SK-N-SH treated with all-trans-retinoic acid at 6 μM for 48 hours (cell line): ENCODE measurements around the gene TARBP1.

Experiments used
- ARNTL ChIP-seq: fragments of 450-650 bp; formaldehyde crosslinking; IDR thresholded peaks from 2 replicates; pipeline ENCODE4 v1.5.0; 2020; ENCODE audit warnings: low read depth, mild to moderate bottlenecking, moderate library complexity, borderline replicate concordance
- BACH2 ChIP-seq: fragments of 250-450 bp; sonication (Bioruptor Pico); IDR thresholded peaks from 2 replicates; pipeline ENCODE4 v1.9.0; 2021; ENCODE audit warnings: mild to moderate bottlenecking, borderline replicate concordance
- CSDC2 ChIP-seq: fragments of 250-450 bp; sonication (Bioruptor Pico); IDR thresholded peaks from 2 replicates; pipeline ENCODE4 v1.5.0; 2020; ENCODE audit warnings: mild to moderate bottlenecking, moderate library complexity
- GLIS3 ChIP-seq: fragments of 250-450 bp; sonication (Bioruptor Pico); IDR thresholded peaks from 2 replicates; pipeline ENCODE4 v1.5.0; 2020; ENCODE audit warnings: mild to moderate bottlenecking, moderate library complexity
- PPARA ChIP-seq: fragments of 250-450 bp; sonication (Bioruptor Pico); IDR thresholded peaks from 2 replicates; pipeline ENCODE4 v1.5.0; 2020; ENCODE audit warnings: mild to moderate bottlenecking, borderline replicate concordance
- RARB ChIP-seq: fragments of 250-450 bp; sonication (Bioruptor Pico); IDR thresholded peaks from 2 replicates; pipeline ENCODE4 v1.8.0; 2021; ENCODE audit warnings: mild to moderate bottlenecking, moderate library complexity
- ZC3H10 ChIP-seq: fragments of 250-450 bp; sonication (Bioruptor Pico); IDR thresholded peaks from 2 replicates; pipeline ENCODE4 v1.5.1; 2021; ENCODE audit warnings: mild to moderate bottlenecking, moderate library complexity
- ZFP30 ChIP-seq: fragments of 450-650 bp; formaldehyde crosslinking; IDR thresholded peaks from 2 replicates; pipeline ENCODE4 v1.5.0; 2022; ENCODE audit warnings: mild to moderate bottlenecking, moderate library complexity
- ZNF70 ChIP-seq: fragments of 450-650 bp; formaldehyde crosslinking; IDR thresholded peaks from 2 replicates; pipeline ENCODE4 v1.5.0; 2020; ENCODE audit warnings: mild to moderate bottlenecking, moderate library complexity
- TF ChIP-seq, protein P1 (sequence below): fragments of 250-450 bp; sonication (Bioruptor Pico); IDR thresholded peaks from 2 replicates; pipeline ENCODE4 v1.8.0; 2020; ENCODE audit warnings: mild to moderate bottlenecking, moderate library complexity, borderline replicate concordance

DNA sequence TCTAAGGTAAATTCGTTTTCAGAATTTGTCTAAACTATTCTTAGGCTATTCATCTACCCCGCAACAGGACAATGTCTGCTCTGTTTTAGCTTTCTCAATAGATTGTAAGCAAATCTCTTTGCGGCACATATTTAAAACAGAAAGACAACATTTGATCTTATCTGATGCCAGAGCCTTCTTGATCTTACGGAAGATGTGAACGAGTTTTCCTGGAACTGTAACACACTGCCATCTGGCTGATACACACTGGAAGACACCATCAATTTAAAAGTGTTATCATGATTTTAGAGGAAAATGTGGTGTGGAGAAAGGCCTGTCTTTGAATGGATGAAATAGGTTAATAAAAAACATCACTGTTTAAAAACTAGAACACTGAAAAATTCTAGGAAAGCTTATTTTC, 69.7 kb downstream of the TARBP1 start:
- TF ChIP-seq ARNTL (no peak), ZNF70 (CRISPR knock-in tag) (no peak), ZC3H10 (no peak), GLIS3 (no peak), ZFP30 (CRISPR knock-in tag) (no peak), RARB (CRISPR knock-in tag) (no peak), CSDC2 (CRISPR knock-in tag) (no peak), PPARA (CRISPR knock-in tag) (no peak), BACH2 (CRISPR knock-in tag) (no peak)
- TF ChIP-seq, protein P1, sequence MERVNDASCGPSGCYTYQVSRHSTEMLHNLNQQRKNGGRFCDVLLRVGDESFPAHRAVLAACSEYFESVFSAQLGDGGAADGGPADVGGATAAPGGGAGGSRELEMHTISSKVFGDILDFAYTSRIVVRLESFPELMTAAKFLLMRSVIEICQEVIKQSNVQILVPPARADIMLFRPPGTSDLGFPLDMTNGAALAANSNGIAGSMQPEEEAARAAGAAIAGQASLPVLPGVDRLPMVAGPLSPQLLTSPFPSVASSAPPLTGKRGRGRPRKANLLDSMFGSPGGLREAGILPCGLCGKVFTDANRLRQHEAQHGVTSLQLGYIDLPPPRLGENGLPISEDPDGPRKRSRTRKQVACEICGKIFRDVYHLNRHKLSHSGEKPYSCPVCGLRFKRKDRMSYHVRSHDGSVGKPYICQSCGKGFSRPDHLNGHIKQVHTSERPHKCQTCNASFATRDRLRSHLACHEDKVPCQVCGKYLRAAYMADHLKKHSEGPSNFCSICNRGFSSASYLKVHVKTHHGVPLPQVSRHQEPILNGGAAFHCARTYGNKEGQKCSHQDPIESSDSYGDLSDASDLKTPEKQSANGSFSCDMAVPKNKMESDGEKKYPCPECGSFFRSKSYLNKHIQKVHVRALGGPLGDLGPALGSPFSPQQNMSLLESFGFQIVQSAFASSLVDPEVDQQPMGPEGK (CRISPR knock-in tag): no peak
